DMS53 treated with DMSO at 0.1 percent for 48 hours (cell line): ENCODE results near the gene RAE1.
"Not testable (repeated sequence)": the region's sequence is repeated elsewhere in the genome, so short reads cannot be mapped to it uniquely, and the experiment has no call there.

ENCODE experiments used
- DNase-seq: peaks from one replicate; lab custom pipeline; 2025; ENCODE audit not compliant: unreplicated experiment; lab: John Stamatoyannopoulos, UW

Gene RAE1

GRCh38 chr20:57326667-57327455, 24.2 kb upstream of the RAE1 start:
- DNase-seq: no peak

GRCh38 chr20:57327820-57328219, 23.2 kb upstream of the RAE1 start:
- DNase-seq: no peak

- no peak for DNase-seq
These were observed 21.3 kb upstream of the RAE1 start, which contains the start of gene SPO11 for GRCh38 chr20:57329608-57330221. SPO11 (plus strand) TSS chr20:57329803; CDS start chr20:57329868, 65 bp downstream.

GRCh38 chr20:57330998-57331397, 20.1 kb upstream of the RAE1 start:
- no peak for DNase-seq

- no peak for DNase-seq
These were observed 18.7 kb upstream of the RAE1 start for GRCh38 chr20:57332105-57333089.

- DNase-seq: no peak
These were observed 15.7 kb upstream of the RAE1 start for GRCh38 chr20:57335392-57335791.

GRCh38 chr20:57341663-57342062, 9.4 kb upstream of the RAE1 start:
- no peak for DNase-seq

- DNase-seq: no peak
These were observed 8.2 kb upstream of the RAE1 start for GRCh38 chr20:57342829-57343228.

- peak; percentile 37 for DNase-seq
These were observed 4.6 kb upstream of the RAE1 start for GRCh38 chr20:57346477-57346876.

- no peak for DNase-seq
These were observed 3.7 kb upstream of the RAE1 start for GRCh38 chr20:57347393-57347792.

- not testable (repeated sequence) for DNase-seq
These were observed 2.7 kb upstream of the RAE1 start for GRCh38 chr20:57348200-57348921.

GRCh38 chr20:57348922-57349574, 2.0 kb upstream of the RAE1 start:
- DNase-seq: not testable (repeated sequence)

- DNase-seq: no peak
These were observed 859 bp upstream of the RAE1 start for GRCh38 chr20:57350081-57350710.

- not testable (repeated sequence) for DNase-seq
These were observed 371 bp upstream of the RAE1 start for GRCh38 chr20:57350726-57351041.

- DNase-seq: no peak
These were observed 1.2 kb downstream of the RAE1 start for GRCh38 chr20:57352305-57352704.

- no peak for DNase-seq
These were observed 2.3 kb downstream of the RAE1 start for GRCh38 chr20:57353351-57353750.

- DNase-seq: no peak
These were observed 10.5 kb downstream of the RAE1 start for GRCh38 chr20:57361517-57361916.

- no peak for DNase-seq
These were observed 13.4 kb downstream of the RAE1 start for GRCh38 chr20:57364451-57364850.

GRCh38 chr20:57369596-57369995, 18.5 kb downstream of the RAE1 start:
- no peak for DNase-seq

- DNase-seq: no peak
These were observed 19.3 kb downstream of the RAE1 start for GRCh38 chr20:57370316-57370715.
